ENCODE data around the gene MT1M.
A peak's percentile ranks its signal among the peaks of the same experiment; 100 is the strongest.
"Not testable (repeated sequence)": the region's sequence is repeated elsewhere in the genome, so short reads cannot be mapped to it uniquely, and the experiment has no call there.

The MT1M gene

DNA sequence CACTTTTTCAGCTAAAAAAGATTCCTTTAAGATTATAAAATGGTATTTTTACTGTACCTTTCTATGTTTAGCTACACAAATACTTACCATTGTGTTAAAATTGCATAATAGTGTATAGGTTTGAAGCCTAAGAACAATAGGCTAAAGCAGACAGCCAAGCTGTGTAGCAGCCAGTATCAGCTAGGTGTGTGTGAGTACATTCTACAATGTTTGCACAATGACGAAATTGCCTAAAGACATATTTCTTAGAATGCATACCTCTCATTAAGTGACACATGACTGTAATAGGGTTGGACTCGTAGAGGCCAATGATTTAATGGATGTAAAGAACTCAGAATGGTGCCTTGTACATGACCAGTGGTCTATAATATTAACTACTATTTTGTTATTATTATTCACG lies 17.4 kb downstream of the MT1M start:
- DNase-seq (ENCODE audit: low read depth), result no peak

- no peak for DNase-seq (ENCODE audit: low read depth)
Observed at GRCh38 chr16:56651586-56651985, 19.1 kb downstream of the MT1M start, which contains the start of gene MT1B. Gene MT1B, plus strand, starts transcription at chr16:56651886. Its CDS starts 68 bp downstream, at chr16:56651954.

DNA sequence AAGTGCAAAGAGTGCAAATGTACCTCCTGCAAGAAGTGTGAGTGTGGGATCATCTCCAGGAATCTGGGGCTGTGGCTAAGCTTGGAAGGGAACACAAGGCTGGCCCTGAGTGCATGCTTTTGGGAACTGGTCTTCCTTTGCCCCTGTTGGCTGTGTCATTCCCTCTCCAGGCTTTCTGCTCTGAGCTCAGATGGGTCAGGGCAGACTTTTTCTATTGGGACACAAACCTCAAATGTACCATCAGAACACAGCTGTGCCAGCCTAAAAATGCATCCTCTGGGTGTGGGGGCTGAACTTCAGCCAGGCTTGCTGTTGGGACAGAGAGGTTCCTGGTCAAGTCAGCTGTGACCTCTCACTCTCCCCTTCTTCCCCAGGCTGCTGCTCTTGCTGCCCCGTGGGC lies 20.1 kb downstream of the MT1M start:
- DNase-seq (ENCODE audit: low read depth), result no peak

GRCh38 chr16:56653218-56653617 lies 20.8 kb downstream of the MT1M start:
- DNase-seq (ENCODE audit: low read depth), result no peak

GRCh38 chr16:56657555-56658326 lies 25.3 kb downstream of the MT1M start, which contains the start of gene MT1F:
Gene MT1F, plus strand, starts transcription at chr16:56657959. Its CDS starts 100 bp downstream, at chr16:56658059.
- peak; percentile 64 for DNase-seq (ENCODE audit: low read depth)

DNA sequence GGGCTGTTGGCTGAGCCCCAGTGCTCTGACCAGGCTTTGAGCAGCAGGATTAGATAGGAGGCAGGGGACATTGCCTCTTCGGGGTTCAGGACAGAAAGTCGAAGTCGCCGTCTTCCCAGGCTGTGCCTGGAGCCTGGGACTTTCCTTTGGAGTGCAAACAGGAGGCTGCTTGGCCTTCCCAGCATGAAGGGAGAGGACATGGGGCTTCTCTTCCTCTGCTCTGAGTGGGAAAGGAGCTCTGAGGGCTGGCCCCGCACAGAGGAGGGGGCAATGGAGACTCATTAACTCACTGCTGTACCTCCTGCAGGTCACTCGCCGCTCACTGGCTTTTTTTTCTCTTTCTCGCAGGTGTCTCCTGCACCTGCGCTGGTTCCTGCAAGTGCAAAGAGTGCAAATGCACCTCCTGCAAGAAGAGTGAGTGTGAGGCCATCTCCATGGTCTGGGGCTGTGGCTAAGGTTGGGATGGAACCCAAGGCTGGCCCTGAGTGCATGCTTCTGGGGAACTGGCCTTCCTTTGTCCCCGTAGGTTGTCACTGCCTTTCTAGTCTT lies 25.9 kb downstream of the MT1M start:
- no peak for DNase-seq (ENCODE audit: low read depth)

DNA sequence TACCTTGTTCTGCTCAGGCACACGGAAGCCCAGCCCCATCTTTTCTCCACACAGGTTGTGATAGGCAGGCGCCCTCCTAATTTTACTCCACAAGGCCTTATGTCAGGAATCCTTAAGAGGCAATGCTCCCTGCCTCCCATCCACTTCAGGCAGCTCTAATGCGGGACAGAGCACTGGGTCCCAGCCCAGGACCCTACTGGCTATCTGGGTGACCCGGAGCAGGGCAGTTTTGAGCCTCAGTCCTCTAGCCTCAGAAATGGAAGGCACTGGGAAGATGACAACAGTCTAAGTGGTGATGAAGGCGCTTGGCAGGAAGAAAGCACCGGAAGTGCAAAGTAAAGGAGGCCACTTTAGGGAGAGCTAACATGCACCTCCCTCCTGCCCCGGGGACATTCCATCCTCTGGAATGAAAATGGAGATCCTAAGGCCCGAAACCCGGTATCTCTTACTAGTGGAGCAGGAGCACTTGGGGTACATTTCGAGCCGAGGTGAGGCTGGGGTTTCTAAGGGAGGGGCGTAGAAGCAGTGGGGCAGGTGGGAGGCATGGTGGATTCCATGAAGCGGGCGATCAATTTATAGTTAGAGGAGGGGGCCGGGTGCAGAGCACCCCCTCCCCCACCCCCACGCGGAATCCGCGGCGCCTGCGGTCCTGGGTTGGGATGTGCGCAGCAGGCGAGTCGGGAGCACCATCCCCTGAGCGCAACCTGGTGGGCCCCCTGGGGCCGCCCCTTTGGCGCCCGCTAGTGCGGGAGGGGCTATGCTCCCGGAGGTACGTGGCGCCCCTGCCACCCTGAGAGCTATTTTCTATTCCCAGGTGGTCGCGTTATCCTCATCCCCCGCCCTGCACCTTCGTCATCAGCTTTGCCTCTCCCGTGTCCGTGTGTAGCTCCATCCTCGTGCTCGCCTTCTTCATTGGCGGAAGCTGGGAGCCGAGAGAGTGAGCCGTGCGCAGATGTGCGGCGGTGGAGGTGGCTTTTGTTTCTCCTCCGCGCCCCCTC lies 30.2 kb downstream of the MT1M start:
- DNase-seq (ENCODE audit: low read depth), result no peak

- DNase-seq (ENCODE audit: low read depth), result no peak
Observed at GRCh38 chr16:56664506-56664905, 32.0 kb downstream of the MT1M start.

DNA sequence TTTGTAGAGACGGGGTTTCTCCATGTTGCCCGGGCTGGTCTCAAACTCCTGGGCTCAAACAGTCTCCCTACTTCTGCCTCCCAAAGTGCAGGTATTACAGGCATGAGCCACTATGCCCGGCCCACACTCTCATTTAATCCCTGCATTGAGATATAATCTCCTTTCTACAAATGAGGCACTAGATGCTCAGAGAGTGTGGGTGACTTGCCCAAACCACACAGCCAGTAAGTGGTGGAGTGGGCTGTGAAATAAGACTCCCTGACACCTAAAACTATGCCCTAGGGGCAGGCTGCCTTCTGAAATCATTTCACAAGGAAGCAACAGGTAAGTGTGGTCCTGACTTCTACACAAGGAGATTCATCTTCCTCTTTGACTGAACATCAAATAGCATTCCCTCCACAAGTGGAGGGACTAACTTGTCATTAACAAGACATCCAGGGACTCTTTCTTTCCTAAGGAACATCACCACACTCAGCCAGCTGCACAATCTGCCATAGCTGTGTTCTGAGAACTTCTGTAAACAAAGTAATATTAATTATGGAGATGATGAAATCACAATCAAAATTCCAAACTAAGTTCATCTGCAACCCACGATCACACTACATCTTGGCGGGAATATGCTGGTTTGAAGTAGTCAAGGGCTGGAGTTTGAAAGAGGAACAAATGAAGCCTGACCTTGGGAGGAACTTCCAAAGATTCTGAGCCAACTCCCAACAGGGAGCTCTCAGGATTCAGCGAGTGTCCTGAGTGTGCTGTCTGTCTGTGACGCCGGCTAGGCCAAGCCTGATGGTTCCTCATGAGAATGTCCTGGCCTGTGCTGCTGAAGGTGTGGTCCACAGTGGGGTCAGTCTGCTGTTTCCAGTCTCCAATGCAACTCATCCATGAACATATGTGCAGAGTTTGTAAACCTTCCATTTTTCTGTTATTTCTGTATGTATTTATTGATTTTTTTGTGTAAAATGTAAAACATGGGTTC lies 33.1 kb downstream of the MT1M start:
- DNase-seq (ENCODE audit: low read depth), result not testable (repeated sequence)

DNA sequence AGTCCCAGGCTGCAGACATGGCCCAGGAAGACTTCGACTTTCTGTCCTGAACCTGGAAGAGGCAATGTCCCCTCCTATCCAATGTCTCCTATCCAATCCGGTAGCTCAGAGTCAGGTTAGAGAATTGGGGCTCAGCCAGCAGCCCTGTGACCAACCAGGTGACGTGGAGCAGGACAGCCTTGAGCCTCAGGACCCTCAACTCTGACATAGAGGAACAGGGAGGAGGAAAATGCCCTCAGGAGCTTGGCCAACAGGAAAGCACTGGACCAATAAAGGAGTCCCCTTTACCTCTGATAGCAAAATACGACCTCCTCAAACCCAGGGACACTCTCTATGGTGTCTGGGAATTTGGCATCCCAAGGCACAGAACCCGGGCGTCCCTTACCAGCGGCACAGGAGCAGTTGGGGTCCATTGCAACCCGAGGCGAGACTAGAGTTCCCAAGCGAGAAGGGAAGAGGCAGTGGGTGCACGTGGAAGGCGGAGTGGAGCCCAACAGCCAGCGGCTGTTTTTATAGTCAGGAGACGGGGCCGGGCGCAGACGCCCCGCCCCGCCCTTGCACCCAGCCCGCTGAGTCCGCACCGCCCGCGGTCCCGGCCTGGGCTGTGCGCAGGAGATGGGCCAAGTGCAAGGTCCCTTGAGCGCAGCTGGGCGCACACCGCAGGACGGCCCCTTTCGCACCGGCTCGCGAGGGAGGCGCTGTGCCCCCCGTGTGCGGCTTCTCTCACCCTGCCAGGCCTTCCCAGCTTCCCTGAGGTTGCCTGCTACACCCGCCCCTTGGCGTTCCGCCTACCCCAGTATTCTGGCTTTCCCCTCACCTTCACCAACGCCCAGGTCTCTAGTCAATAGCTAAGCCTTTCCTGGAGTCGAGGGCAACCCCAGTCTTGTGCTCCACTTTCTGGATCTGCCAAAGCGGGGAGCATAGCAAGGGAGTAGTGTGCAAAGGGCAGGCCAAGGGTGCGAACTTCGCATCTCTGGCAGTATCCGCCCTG lies 35.4 kb downstream of the MT1M start, which contains the start of gene MT1G:
TSS of gene MT1G (minus strand) at position 485 of the 991 bp plus-strand sequence. CDS start at position 413, 72 bp downstream.
- DNase-seq (ENCODE audit: low read depth), result no peak

DNA sequence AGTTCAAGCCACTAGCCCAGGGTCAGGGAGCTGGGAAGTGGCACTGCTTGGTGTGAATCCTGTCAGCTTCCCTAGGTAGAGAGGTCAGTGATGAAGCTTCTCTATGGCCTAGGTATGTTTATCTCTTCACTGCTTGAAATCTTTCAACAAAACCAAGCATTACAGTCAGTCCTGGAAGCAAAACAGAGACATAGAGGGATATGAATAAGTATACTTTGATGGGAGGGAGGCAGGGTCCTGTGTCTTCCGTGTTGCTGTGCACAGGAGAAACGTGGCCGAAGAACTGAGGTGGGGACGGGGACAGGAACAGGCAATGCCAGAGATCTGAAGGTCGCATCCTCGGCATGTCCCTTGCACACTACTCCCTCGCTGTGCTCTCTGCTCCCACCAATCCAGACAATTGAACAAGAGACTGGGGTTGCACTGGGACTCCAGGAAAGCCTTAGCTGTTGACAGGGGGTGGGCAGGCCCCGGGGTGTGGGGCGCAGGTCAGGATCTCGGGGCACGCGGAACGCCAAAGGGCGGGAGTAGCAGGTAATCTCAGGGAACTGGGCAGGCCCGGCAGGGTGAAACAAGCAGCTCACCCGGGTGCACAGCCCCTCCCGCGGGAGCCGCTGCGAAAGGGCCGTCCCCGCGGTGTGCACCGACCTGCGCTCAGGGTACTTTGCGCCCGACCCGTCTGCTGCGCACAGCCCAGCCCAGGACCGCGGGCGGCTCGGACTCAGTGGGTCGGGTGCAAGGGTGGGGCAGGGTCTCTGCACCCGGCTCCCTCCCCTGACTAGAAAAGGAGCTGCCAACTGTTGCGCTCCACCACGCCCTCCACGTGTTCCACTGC lies 36.8 kb downstream of the MT1M start, which contains the start of gene MT1H:
TSS of gene MT1H (plus strand) at position 810 of the 835 bp plus-strand sequence. CDS start 71 bp downstream, outside the sequence.
- no peak for DNase-seq (ENCODE audit: low read depth)

DNA sequence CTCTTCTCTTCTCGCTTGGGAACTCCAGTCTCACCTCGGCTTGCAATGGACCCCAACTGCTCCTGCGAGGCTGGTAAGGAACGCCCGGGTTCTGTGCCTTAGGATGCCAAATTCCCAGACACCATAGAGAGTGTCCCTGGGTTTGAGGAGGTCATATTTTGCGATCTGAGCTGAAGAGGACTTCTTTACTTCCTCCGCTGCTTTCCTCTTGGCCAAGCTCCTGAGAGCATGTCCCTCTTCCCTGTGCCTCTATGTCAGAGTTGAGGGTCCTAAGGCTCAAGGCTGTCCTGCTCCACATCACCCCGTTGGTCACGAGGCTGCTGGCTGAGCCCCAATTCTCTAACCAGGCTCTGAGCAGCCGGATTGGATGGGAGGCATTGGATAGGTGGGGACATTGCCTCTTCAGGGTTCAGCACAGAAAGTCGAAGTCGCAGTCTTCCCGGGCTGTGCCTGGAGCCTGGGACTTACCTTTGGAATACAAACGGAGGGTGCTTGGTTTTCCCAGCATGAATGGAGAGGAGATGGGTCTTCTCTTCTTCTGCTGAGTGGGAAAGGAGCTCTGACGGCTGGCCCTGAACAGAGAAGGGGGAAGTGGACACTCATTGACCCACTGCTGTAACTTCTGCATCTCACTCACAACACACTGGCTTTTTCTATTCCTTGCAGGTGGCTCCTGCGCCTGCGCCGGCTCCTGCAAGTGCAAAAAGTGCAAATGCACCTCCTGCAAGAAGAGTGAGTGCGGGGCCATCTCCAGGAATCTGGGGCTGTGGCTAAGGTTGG lies 37.6 kb downstream of the MT1M start:
- no peak for DNase-seq (ENCODE audit: low read depth)

DNA sequence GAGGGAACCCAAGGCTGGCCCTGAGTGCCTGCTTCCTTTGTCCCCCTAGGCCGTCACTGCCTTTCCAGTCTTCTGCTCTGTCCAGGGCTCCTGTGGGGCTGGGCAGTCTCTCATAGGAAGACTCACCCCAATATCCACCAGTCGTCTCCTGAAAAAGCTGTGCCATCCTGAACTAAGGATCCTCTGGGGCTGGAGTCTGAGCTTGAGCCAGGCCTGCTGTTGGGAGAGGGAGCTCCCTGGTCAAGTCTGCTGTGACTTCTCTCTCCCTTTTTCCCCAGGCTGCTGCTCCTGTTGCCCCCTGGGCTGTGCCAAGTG lies 38.1 kb downstream of the MT1M start:
- no peak for DNase-seq (ENCODE audit: low read depth)

- DNase-seq (ENCODE audit: low read depth), result not testable (repeated sequence)
Observed at GRCh38 chr16:56671691-56672090, 39.2 kb downstream of the MT1M start.

DNA sequence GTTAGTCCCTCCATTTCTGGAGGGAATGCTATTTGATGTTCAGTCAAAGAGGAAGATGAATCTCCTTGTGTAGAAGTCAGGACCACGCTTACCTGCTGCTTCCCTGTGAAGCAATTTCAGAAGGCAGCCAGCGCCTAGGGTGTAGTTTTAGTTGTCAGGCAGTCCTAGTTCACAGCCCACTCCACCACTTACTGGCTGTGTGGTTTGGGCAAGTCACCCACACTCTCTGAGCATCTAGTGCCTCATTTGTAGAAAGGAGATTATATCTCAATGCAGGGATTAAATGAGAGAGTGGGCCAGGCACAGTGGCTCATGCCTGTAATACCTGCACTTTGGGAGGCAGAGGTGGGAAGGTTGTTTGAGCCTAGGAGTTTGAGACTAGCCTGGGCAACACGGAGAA lies 39.7 kb downstream of the MT1M start:
- not testable (repeated sequence) for DNase-seq (ENCODE audit: low read depth)

GRCh38 chr16:56672761-56673536 lies 40.5 kb downstream of the MT1M start:
- DNase-seq (ENCODE audit: low read depth), result no peak

DNA sequence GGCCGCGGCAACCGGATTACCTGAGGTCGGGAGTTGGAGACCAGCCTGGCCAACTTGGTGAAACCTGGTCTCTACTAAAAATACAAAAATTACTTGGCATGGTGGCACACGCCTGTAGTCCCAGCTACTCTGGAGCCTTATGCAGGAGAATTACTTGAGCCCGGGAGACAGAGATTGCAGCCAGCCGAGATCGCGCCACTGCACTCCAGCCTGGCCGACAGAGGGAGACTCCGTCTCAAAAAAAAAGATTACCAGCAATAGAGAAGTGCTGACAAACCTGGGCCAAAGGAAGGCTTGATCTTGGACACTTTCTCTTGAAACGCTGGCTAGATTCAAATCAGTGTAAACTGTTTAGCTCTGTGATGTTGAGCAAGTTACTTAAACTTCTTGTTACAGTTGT lies 41.5 kb downstream of the MT1M start:
- no peak for DNase-seq (ENCODE audit: low read depth)
